DMS79 (cell line): ENCODE measurements around the gene ZNF771.
"Not testable (repeated sequence)": the region's sequence is repeated elsewhere in the genome, so short reads cannot be mapped to it uniquely, and the experiment has no call there.

Experiments used
- DNase-seq: peaks from one replicate; lab custom pipeline; 2025; lab: John Stamatoyannopoulos, UW

ZNF771 gene

GRCh38 chr16:30434852-30435251, 27.4 kb downstream of the ZNF771 start:
- no peak for DNase-seq

- DNase-seq = peak; percentile 80
Measured at GRCh38 chr16:30437511-30438046, 30.2 kb downstream of the ZNF771 start.

GRCh38 chr16:30438835-30439234, 31.4 kb downstream of the ZNF771 start:
- DNase-seq = no peak

GRCh38 chr16:30439720-30440348, 32.4 kb downstream of the ZNF771 start:
- DNase-seq = no peak

GRCh38 chr16:30443631-30444030, 36.2 kb downstream of the ZNF771 start:
- DNase-seq = no peak

- DNase-seq = no peak
Measured at GRCh38 chr16:30444231-30445148, 37.1 kb downstream of the ZNF771 start.

GRCh38 chr16:30445149-30445407, 37.7 kb downstream of the ZNF771 start:
- no peak for DNase-seq

- peak; percentile 94 for DNase-seq
Measured at GRCh38 chr16:30445408-30446202, 38.2 kb downstream of the ZNF771 start, which contains the start of gene SEPHS2. Gene SEPHS2, minus strand, starts transcription at chr16:30445874. Its CDS starts 147 bp downstream, at chr16:30445727.

GRCh38 chr16:30446203-30446595, 38.8 kb downstream of the ZNF771 start:
- DNase-seq = no peak

GRCh38 chr16:30447512-30448226, 40.3 kb downstream of the ZNF771 start:
- no peak for DNase-seq

GRCh38 chr16:30449116-30449435, 41.7 kb downstream of the ZNF771 start:
- DNase-seq = no peak

- DNase-seq = not testable (repeated sequence)
Measured at GRCh38 chr16:30452709-30453580, 45.5 kb downstream of the ZNF771 start.

GRCh38 chr16:30456302-30456701, 48.9 kb downstream of the ZNF771 start:
- no peak for DNase-seq

- DNase-seq = no peak
Measured at GRCh38 chr16:30457256-30457655, 49.9 kb downstream of the ZNF771 start.

GRCh38 chr16:30457743-30458560, 50.5 kb downstream of the ZNF771 start:
- DNase-seq = no peak

GRCh38 chr16:30458561-30459394, 51.4 kb downstream of the ZNF771 start:
- no peak for DNase-seq

GRCh38 chr16:30459456-30459855, 52.0 kb downstream of the ZNF771 start:
- DNase-seq = no peak

- DNase-seq = not testable (repeated sequence)
Measured at GRCh38 chr16:30461426-30461825, 54.0 kb downstream of the ZNF771 start.

GRCh38 chr16:30464078-30464477, 56.7 kb downstream of the ZNF771 start:
- no peak for DNase-seq
